PFSK-1 (cell line): ENCODE results near the gene NDUFAF3.

ENCODE experiments used
- FOXP2 ChIP-seq: optimal IDR thresholded peaks from 2 replicates; pipeline ENCODE3; 2011; ENCODE audit warnings: borderline replicate concordance, control low read depth, inconsistent platforms; ENCODE audit not compliant: insufficient read depth; ENCODE audit errors: extremely low read length, extremely low read depth
- POLR2AphosphoS5 ChIP-seq: IDR thresholded peaks from 2 replicates; pipeline ENCODE4 v1.6.1; 2012; ENCODE audit warnings: low read depth, mild to moderate bottlenecking, control low read depth, low read length, moderate library complexity
- REST ChIP-seq, 2 experiments: IDR thresholded peaks; 2 replicates each; pipeline versions ENCODE4 v1.6.1 to v1.8.0; 2011 to 2012; ENCODE audit warnings: low read depth in 2 of 2, low read length in 2 of 2, control low read depth in 1 of 2, inconsistent platforms in 1 of 2, mild to moderate bottlenecking in 1 of 2, moderate library complexity in 1 of 2; ENCODE audit not compliant: insufficient read depth in 1 of 2
- SIN3A ChIP-seq: IDR thresholded peaks from 2 replicates; pipeline ENCODE4 v1.6.1; 2012; ENCODE audit warnings: mild to moderate bottlenecking, low read length, moderate library complexity, borderline replicate concordance; ENCODE audit not compliant: insufficient read depth
- TAF1 ChIP-seq: IDR thresholded peaks from 2 replicates; pipeline ENCODE4 v1.6.1; 2012; ENCODE audit warnings: low read length, control low read depth, borderline replicate concordance; ENCODE audit not compliant: insufficient read depth

NDUFAF3 gene

DNA sequence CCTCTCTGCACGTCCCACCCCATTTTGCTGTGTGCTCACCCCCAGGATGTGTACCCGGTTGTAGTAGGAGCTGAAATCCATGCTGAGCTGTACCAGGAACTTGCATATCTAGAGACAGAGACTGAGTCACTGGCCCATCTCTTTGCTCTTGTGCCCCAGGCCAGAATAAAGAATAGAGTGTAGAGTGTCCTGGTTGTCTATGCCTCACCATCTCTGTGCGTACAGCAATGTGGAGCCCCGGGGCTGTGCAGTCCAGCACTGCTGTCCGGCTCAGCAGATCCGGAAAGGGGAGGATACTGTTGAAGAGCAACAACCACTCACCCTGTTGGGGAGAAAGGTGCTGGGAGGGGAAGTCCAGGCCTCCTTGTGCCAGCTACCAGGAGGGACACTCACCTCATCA is 6.2 kb upstream of the NDUFAF3 start:
- no peak for TF ChIP-seq TAF1
- TF ChIP-seq REST (IDR thresholded peaks at IDR 0.05; ENCODE audit: insufficient read depth in 1 of 2, low read depth in 2 of 2, low read length in 2 of 2): no peak
- no peak for TF ChIP-seq SIN3A
- TF ChIP-seq FOXP2: no peak
- TF ChIP-seq POLR2AphosphoS5: no peak; the same call in 1 of the 2 replicates

GRCh38 chr3:49016414-49017228 is 5.3 kb upstream of the NDUFAF3 start:
- TF ChIP-seq SIN3A: no peak
- no peak for TF ChIP-seq POLR2AphosphoS5
- no peak for TF ChIP-seq FOXP2
- no peak for TF ChIP-seq REST (IDR thresholded peaks at IDR 0.05; ENCODE audit: insufficient read depth in 1 of 2, low read depth in 2 of 2, low read length in 2 of 2)
- no peak for TF ChIP-seq TAF1

DNA sequence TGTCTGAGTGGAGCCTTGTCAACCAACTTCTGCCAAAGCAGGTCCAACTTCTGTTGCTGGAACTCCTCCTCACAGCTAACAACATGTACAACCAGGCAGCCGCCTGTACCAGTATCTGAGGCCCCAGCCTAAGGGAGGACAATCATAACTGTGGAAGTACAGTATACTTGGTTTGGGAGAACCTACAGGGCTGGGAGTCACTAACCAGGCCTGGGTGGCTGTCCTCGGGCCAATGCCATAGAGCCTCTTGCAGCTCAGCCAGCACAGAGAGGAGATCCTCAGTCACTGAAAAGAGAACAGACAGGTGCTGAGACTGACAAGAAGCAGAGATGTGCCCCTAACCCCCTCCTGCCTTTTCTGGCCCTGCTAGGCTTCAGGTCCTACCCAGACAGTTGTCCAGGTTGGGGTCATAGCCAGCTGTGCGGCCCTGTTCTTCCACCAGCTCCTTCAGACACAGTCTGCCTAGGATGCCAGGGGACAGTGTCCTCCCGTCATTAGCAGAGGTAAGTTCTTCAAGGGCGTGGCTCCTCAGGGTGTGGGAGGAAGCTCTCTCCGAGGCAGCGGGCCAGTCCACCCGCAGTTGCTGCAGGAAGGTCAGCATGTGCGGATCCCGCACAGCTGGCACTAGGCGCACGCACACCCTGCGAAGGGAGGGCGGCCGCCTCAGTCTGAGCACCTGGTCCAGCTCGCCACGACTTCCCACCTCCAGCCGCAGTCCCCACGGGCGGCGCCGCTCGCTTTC is 4.5 kb upstream of the NDUFAF3 start:
- TF ChIP-seq TAF1 (no peak), POLR2AphosphoS5 (no peak), FOXP2 (no peak), REST (IDR thresholded peaks at IDR 0.05; ENCODE audit: insufficient read depth in 1 of 2, low read depth in 2 of 2, low read length in 2 of 2) (no peak), SIN3A (no peak)

DNA sequence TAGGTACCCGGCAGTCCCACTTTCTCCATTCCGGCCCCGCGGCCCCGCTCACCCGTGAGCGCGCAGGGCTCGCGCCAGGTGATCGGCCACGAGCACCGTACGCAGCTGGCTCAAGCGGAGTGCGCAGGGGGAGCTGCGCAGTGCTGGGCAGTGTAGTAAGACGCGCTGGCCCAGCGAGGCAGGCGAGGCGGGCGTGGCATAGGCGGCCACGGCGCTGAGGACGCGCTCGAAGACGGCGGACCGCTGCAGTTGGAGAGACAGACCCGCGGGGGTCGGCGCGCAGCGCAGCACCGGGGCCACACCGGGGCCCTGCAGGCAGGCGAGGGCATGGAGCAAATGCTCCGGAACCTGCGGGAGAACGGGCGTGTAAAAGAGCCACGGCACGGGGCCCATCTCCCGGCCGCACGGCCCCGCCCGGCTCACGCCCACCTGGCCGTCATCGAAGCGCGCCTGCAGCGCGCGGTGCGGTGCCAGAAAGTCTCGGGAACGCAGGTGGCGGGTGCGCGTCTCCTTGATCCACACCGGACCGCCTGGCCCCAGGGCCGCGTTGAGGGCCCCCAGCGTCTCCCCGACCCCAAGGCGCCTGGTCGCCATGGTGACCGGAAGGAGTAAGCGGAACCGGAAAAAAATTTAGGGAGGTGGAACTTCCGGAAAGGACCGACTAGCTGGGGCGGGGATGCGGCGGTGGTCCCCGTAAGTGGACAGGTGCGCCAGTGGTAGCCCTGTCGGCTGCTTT is 3.8 kb upstream of the NDUFAF3 start, which contains the start of gene DALRD3:
TSS of gene DALRD3 (minus strand) at position 610 of the 736 bp plus-strand sequence. CDS start at position 594, 16 bp downstream.
- TF ChIP-seq TAF1 (no peak), POLR2AphosphoS5 (peak; percentile 36)

DNA sequence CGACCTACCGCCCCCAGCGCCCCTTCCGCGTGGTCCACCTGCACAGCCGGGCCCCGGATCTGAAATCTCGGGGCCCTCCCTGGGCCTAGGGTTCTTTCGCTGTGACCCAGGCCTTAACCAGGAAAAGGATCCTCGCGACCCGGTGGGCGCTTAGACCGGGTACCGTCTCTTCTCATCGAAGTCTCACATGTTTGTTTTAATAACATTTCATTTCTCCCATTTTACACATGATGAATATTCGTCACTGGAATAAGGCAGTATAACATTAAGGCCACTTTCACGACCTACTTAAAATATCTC is 3.3 kb upstream of the NDUFAF3 start:
- no peak for TF ChIP-seq SIN3A
